C4-2B (cell line): ENCODE data around the gene AGTR2.

Source experiments
- ZFX ChIP-seq: fragments of 450-650 bp; IDR thresholded peaks from 2 replicates; pipeline ENCODE4 v1.6.1; 2017
- TF ChIP-seq, protein P1 (sequence below): fragments of 450-650 bp; conservative IDR thresholded peaks from 2 replicates; pipeline ENCODE4 v1.5.1; 2017; ENCODE audit warnings: mild to moderate bottlenecking

DNA sequence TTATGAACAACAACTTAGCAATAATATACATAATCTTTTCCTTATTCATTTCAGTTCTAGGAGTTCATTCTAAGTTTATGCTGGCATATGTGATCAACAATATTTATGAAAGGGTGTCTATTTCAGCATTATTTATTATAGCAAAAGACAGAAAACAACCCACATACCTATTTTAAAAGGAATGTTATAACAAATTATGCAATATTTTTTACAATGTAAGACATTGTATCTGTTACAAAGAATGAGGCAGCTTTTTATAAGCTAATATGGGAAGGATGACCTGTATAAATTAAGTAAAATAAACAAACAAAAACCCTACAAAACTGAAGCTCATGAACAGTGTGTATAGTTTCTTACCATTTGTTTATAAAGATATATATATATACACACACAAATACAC lies 42.7 kb downstream of the AGTR2 start:
- TF ChIP-seq, protein P1, sequence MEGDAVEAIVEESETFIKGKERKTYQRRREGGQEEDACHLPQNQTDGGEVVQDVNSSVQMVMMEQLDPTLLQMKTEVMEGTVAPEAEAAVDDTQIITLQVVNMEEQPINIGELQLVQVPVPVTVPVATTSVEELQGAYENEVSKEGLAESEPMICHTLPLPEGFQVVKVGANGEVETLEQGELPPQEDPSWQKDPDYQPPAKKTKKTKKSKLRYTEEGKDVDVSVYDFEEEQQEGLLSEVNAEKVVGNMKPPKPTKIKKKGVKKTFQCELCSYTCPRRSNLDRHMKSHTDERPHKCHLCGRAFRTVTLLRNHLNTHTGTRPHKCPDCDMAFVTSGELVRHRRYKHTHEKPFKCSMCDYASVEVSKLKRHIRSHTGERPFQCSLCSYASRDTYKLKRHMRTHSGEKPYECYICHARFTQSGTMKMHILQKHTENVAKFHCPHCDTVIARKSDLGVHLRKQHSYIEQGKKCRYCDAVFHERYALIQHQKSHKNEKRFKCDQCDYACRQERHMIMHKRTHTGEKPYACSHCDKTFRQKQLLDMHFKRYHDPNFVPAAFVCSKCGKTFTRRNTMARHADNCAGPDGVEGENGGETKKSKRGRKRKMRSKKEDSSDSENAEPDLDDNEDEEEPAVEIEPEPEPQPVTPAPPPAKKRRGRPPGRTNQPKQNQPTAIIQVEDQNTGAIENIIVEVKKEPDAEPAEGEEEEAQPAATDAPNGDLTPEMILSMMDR = no peak
- TF ChIP-seq ZFX = no peak
